ENCODE data around the gene NFKBIE. TPM values are rescaled to one million over a fixed set of nuclear protein-coding genes. Genes with fewer than 3 reads are reported as not detected.

NFKBIE gene
- total and polyA plus RNA-seq, 9 of the 15 experiments (the other 6 are each of a cell fraction or from before 2014, with no cell fraction given), result 2.1 to 16.4 (median 11.7) TPM

DNA sequence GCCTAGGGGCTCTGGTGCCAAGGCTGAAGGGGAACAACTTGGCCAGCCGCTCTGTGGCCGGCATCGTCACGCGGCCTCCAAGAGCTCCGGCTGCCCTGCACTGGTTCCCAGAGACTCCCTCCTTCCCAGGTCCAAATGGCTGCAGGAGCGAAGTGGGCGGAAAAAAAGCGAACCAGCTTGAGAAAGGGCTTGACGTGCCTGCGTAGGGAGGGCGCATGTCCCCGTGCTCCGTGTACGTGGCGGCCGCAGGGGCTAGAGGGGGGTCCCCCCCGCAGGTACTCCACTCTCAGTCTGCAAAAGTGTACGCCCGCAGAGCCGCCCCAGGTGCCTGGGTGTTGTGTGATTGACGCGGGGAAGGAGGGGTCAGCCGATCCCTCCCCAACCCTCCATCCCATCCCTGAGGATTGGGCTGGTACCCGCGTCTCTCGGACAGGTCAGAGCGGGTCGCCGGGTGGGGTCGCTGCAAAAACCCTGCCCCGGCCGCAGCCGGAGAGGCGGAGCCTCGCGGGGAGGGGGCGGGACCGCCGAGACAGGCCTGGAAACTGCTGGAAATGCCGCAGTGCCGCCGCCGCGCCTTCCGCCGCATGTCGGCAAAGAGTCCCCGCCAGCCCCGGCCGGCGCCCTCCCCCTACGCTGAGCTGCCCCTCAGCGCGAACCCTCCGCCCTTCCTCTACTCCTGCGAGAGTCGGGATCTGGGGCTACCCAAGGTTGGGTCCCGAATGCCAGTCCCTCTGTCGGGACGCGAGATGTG lies 19.3 kb downstream of the NFKBIE start (continued):
- TF ChIP-seq, protein P1, sequence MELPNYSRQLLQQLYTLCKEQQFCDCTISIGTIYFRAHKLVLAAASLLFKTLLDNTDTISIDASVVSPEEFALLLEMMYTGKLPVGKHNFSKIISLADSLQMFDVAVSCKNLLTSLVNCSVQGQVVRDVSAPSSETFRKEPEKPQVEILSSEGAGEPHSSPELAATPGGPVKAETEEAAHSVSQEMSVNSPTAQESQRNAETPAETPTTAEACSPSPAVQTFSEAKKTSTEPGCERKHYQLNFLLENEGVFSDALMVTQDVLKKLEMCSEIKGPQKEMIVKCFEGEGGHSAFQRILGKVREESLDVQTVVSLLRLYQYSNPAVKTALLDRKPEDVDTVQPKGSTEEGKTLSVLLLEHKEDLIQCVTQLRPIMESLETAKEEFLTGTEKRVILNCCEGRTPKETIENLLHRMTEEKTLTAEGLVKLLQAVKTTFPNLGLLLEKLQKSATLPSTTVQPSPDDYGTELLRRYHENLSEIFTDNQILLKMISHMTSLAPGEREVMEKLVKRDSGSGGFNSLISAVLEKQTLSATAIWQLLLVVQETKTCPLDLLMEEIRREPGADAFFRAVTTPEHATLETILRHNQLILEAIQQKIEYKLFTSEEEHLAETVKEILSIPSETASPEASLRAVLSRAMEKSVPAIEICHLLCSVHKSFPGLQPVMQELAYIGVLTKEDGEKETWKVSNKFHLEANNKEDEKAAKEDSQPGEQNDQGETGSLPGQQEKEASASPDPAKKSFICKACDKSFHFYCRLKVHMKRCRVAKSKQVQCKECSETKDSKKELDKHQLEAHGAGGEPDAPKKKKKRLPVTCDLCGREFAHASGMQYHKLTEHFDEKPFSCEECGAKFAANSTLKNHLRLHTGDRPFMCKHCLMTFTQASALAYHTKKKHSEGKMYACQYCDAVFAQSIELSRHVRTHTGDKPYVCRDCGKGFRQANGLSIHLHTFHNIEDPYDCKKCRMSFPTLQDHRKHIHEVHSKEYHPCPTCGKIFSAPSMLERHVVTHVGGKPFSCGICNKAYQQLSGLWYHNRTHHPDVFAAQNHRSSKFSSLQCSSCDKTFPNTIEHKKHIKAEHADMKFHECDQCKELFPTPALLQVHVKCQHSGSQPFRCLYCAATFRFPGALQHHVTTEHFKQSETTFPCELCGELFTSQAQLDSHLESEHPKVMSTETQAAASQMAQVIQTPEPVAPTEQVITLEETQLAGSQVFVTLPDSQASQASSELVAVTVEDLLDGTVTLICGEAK (IDR thresholded peaks at IDR 0.05), result 0 out of 2 replicates have a peak, but pooled peaks have one; percentile 46
- TF ChIP-seq, protein P1 (CRISPR knock-in tag; IDR thresholded peaks at IDR 0.05), result 0 out of 2 replicates have a peak, but pooled peaks have one; percentile 28
- no peak for TF ChIP-seq MTF1 (CRISPR knock-in tag; IDR thresholded peaks at IDR 0.05; ENCODE audit: borderline replicate concordance)
- no peak for TF ChIP-seq RBM15 (IDR thresholded peaks at IDR 0.05; ENCODE audit: insufficient read depth, low read length)
- TF ChIP-seq, protein P2, sequence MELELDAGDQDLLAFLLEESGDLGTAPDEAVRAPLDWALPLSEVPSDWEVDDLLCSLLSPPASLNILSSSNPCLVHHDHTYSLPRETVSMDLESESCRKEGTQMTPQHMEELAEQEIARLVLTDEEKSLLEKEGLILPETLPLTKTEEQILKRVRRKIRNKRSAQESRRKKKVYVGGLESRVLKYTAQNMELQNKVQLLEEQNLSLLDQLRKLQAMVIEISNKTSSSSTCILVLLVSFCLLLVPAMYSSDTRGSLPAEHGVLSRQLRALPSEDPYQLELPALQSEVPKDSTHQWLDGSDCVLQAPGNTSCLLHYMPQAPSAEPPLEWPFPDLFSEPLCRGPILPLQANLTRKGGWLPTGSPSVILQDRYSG (tag; conservative IDR thresholded peaks at IDR 0.05; ENCODE audit: low read depth), result no peak
- TF ChIP-seq TCFL5 (CRISPR knock-in tag; conservative IDR thresholded peaks at IDR 0.05), result no peak
- TF ChIP-seq, protein P3, sequence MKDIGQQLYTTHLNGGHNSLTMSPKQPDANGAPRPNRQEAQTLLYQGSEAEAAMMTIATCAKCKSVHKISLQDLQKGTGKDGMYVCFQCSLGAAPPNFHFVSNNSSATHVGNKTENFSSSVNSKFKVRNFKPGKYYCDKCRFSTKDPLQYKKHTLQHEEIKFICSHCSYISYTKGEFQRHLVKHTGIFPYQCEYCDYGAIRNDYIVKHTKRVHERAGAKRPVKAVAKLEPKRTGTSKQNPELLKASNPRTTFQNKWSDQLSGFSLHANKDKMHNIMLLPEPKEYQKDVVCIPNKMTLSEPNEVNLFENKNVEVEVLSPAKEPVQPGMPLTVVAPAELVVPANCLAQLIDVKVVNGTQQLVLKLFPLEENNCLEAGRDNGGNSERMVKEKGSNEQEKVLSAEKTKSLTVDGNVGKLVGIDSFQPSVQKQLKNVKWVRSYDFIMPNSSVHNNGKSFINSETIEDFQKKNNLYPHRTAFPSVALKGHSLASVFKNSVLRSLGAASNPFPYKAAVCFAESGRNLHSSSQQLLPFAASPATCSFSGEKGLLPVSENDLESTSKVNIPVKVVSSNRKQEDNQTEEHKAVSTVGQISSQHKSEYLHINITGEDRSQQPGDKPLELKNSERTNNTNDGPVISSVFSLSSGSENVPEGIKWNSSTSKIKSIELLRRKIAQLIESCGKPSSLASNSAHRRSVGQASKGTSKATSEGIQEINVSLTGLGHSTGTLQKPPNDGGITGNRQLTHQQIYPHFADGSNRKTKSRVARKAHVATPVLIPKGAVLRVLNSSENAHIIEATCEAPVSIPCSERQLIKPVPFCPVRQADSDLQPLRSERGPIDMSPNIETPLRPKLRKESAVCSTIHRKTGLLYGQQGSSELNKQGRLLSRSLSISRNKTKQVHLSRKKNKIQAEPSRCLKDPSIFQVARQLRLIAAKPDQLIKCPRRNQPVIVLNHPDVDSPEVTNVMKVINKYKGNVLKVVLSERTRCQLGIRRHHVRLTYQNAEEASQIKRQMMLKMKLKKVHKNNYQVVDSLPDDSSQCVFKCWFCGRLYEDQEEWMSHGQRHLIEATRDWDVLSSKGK (CRISPR knock-in tag; IDR thresholded peaks at IDR 0.05), result no peak
- no peak for TF ChIP-seq MEF2D (tag; conservative IDR thresholded peaks at IDR 0.05; ENCODE audit: low read depth)
- peak; percentile 16; the same call in 1 of the 2 replicates for TF ChIP-seq KLF13 (tag; IDR thresholded peaks at IDR 0.05; ENCODE audit: borderline replicate concordance, low read depth)
- TF ChIP-seq HDGF (IDR thresholded peaks at IDR 0.05), result no peak
- TF ChIP-seq CBX5 (IDR thresholded peaks at IDR 0.05; ENCODE audit: borderline replicate concordance, low read depth), result 0 out of 2 replicates have a peak, but pooled peaks have one; percentile 13
- TF ChIP-seq CC2D1A (IDR thresholded peaks at IDR 0.05), result no peak
- peak; percentile 27; the same call in 1 of the 2 replicates for TF ChIP-seq SOX6 (IDR thresholded peaks at IDR 0.05)
- TF ChIP-seq MCM3 (IDR thresholded peaks at IDR 0.05), result no peak
- no peak for TF ChIP-seq HOXB6 (CRISPR knock-in tag; IDR thresholded peaks at IDR 0.05; ENCODE audit: borderline replicate concordance)
